NAMALWA (cell line): ENCODE data around the gene LYSMD2.
A peak's percentile ranks its signal among the peaks of the same experiment; 100 is the strongest.

Source experiments
- DNase-seq: peaks from one replicate; pipeline ENCODE4 v3.0.0-alpha.2; 2015; ENCODE audit warnings: low spot score

LYSMD2 gene

GRCh38 chr15:51751697-51752683 is 14.5 kb upstream of the LYSMD2 start:
- peak; percentile 39 for DNase-seq

DNA sequence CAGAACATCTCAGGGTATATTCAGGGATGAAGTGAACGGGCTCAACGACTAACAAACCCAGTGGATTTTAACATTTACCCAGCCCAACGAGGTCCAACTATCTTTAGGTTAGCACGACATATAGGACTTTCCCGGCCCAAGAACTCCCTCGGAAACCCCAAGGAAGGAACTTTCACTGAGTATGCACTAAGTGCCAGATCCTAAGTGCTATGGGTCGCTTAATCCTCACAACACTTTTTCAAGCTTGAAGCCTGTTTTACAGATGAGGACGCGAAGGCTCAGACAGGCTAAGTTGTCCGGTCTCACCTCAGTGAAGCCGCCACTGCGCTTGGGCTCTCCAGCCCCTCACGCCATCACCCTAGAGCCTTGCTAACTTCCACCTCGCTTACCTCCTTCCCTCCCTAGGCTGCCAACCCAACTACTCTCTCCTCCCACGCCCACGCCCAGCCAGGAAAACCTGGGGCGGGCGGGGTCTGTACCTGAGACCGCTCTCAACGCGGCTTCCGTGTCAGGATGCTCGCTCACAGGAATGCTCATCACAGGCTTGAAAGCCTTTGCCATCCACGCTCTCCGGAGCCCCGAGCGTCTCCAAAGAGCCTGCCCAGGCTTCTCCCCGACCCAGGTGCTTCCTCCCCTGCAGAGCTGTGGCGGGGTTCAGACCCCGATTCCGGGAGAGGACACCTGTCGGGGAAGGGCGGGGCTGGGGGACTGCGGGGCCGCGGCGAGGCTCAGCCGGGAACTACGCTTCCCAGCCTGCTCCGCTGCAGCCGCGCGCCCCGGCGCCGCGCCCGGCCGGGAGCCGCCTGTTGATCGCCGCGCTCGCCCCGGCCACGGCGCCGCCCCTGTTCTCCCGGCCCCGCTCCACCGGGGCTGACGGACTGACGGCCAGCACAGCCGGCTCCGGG is 13.6 kb upstream of the LYSMD2 start, which contains the start of gene TMOD2:
TMOD2 (plus strand) TSS at position 806 of the 905 bp plus-strand sequence. CDS start 14,845 bp downstream, outside the sequence.
- peak; percentile 43 for DNase-seq

- DNase-seq = no peak
Observed at GRCh38 chr15:51750186-51750585, 12.7 kb upstream of the LYSMD2 start.

GRCh38 chr15:51749307-51749706 is 11.9 kb upstream of the LYSMD2 start:
- no peak for DNase-seq

DNA sequence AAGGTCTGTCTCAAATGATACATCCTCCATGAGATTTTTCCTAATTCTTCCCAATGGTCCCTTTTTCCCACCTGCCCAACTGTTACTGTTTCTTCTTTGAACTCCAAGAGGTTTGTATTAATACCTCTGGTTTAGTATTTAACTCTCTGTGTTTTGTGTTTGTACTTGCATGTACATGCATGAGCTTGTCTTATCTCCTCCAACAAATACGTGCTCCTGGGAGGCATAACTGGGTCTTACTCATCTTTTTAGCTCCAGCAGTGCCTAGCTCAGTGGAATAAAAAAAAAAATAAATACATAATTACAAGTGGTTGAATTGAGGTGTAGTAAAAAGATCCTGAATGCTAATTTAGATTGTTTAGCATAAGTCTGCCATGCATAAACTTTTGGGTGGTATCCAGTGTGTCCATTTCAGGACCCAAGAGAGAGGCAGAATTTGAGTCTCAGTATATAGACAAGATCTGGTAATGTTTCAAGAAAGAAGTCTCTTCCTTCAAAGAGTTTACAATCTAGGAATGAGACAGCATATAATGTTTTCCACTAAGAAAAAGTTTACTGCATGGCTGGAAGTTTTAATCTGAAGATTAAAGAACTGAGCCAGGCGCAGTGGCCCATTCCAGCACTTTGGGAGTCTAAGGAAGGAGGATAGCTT is 1.7 kb upstream of the LYSMD2 start:
- no peak for DNase-seq

DNA sequence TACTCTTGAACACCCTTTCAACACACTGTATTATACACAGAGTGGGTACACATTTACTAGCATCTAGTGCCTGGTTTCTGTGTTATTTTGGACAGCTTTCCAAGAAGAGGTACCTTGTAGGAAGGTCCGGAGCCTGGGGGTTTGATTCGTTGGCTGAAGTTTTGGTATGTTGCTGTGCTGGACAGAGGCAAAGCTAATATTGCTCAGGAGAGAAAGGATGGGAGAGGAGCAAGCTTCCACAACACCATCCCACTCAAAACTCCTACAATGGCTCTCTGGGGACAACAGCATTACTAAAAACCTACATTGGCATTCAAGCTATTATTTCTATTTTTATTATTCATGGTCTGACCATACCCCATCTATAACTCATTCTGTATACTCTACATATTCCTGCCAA is 1.1 kb upstream of the LYSMD2 start:
- no peak for DNase-seq

GRCh38 chr15:51736751-51737521 is 519 bp downstream of the LYSMD2 start:
- DNase-seq = peak; percentile 75

DNA sequence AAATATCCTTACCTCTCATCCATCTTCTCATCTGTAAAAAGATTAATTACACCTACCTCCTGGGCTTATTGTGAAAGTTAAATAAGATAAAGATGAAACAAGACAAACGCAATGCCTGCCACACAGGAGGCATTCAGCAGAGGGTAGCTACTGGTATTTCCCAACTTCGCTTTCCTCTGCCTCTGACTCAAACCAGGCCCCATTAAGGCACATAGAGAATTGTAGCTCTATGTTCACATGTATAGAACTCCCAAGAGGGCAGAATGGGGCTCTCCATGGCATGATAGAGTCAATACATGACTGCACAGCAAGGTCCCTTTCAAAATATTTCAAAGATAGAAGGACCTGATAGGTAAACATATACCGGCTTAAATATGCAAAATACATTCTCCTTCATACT is 1.4 kb downstream of the LYSMD2 start:
- peak; percentile 43 for DNase-seq

DNA sequence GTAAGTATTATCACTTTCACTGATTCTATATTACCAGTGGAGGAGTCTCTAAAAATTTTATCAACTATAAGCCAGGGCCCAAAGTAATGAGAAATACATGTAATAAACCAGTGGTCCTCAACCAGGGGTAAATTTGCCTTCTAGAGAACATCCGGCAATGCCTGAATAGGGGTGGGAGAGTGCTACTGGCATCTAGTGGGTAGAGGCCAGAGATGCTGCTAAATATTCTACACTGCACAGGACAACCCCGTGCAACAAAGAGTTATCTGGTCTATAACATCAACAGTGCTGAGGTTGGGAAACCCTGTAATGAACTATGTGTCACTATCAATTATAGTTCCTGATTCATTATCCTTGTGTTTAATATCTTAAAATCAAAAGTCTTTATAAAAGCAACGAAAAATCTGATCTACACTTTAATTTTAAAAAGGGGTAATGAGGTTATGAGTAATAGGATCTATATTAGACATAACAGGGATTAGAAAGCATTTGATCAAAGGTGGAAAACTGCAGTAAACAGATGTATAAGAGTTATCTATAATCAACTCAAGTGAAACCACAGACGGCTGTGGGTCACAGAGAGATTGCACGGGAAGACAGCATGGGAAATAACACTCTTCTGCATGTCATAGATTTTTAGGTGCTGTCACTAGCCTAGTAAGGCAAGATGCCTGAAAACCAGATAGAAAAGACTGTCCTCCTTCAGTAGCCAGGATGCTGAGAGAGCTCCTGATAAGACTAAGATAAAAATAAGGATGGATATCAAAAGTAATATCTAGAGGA is 2.0 kb downstream of the LYSMD2 start:
- DNase-seq = peak; percentile 72

DNA sequence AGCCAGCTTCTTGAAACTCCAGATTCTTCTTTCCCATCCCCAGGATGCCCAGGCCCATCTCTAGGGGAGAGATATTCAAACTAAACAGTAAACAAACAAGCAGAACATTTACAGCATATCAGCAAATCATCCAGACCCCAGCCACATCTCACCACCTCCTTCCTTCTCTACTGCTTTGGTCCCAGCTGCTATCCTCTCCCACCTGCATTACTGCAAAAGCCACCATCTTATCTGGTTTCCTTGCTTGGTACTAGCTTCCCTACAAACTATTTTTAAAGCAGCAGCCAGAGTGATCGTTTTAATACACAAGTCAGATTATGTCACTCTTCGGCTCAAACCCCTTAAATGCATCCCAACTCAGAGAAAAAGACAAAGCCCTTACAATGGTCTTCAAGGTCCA is 4.8 kb downstream of the LYSMD2 start:
- DNase-seq = peak; percentile 16

DNA sequence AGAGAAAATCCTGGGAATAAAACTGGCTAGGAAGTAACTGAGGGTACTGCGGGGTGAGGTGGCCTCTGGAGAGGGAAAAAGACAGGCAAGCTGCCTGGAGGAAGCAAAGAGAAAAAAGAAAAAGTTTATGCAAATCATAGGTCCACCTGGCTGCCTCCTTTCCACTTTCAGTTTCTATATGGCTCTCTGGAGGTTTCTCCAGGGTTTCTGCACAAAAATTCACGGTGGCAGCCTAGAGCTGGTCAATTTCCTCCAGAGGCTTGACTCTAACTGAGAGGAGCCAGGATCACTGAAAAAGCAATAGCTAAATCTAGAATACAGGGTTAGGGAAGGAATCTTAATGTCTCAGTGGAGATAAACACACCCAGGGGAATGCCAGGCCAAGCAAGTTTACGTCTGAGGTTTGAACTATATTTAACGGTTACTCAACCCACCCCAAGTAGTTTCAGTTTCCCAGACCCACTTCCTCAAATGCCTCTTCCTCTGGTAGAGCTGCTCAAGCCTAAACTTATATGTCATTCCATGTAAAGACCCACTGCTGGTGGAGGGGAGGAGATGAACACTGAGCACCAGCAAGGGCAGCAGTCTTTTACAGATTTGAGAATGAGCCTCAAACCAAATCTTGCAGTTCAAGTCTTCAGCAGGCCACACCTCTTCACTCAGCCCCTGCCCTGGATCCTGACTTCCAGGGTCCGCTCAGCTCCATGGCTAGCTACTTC is 5.7 kb downstream of the LYSMD2 start:
- peak; percentile 92 for DNase-seq

GRCh38 chr15:51727141-51727897 is 10.1 kb downstream of the LYSMD2 start:
- DNase-seq = peak; percentile 4

- DNase-seq = peak; percentile 11
Observed at GRCh38 chr15:51726302-51727073, 11.0 kb downstream of the LYSMD2 start.

DNA sequence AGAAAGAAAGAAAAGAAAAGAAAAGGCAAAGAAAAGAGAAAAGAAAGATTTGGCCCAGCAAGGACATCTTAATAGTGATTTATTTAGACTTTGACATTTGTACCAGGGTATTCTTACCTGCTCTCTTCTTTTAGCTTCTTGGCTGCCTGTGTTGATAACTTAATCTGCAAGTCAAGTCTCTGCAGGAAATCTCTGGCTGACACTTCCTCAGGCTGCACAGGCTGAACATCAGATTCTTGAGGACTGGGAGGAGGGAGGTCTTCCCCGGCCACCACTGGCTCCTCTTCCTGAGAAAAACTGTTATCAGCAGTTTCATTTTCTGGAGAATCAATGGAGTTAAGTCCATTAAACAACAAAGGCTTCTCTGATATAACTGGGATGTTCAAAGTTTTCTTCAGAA is 12.8 kb downstream of the LYSMD2 start:
- DNase-seq = no peak

- no peak for DNase-seq
Observed at GRCh38 chr15:51724199-51724598, 13.3 kb downstream of the LYSMD2 start.

DNA sequence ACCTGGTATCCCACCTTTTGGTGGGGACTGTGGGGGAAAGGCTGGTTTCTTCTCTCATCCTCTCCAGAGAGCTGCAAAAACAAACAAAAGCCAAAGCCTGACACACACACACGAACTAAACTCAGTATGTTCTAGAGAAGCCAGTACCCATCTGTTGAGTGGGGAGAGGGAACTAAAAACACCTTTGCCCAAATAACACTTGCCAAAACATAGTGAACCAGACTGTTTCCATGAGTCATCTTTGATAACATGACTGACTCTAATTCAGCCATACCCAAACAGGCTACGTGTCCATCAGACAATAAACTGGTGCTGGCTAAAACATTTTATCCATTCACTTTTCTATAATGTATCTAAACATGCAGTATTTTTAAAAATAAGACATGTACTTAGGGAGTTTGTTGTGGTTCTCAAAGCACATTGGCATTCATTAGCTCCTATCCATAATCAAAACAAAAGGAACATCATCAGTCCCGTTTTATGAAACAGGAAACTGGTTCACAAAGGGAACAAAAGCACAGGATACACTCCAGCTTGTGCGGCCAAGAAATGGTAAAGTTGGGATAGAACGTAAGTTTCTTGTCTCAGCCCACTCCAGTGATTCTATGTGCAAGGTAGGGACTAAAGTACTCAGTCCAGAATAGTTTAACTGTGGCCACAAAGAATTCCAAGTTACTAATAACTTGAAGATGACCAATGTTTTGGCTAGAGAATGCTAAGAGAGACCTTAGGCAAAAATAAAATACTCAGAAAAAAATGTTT is 16.1 kb downstream of the LYSMD2 start:
- no peak for DNase-seq

- DNase-seq = no peak
Observed at GRCh38 chr15:51720201-51720995, 17.1 kb downstream of the LYSMD2 start.
